Chondrocyte (in vitro differentiated cells): ENCODE results near the gene JAG2. TPM values are rescaled to one million over a fixed set of nuclear protein-coding genes. Genes with fewer than 3 reads are reported as not detected.

Experiments
- DNase-seq: peaks from one replicate; pipeline ENCODE4 v3.0.0; 2021; ENCODE audit warnings: mixed read lengths, low spot score
- H3K27ac Mint-ChIP-seq: one replicate; pipeline ENCODE4 v1.8.0; 2021; ENCODE audit warnings: mild to moderate bottlenecking, moderate library complexity, mixed read lengths; ENCODE audit not compliant: unreplicated experiment
- H3K27me3 Mint-ChIP-seq: 2 replicates; pipeline ENCODE4 v1.8.0; 2021; ENCODE audit warnings: low read depth, mixed read lengths
- H3K36me3 Mint-ChIP-seq: 2 replicates; pipeline ENCODE4 v1.8.0; 2021; ENCODE audit warnings: low read depth, mixed read lengths
- H3K4me1 Mint-ChIP-seq: 2 replicates; pipeline ENCODE4 v1.8.0; 2021; ENCODE audit warnings: low read depth, mild to moderate bottlenecking, mixed read lengths
- H3K4me3 Mint-ChIP-seq: one replicate; pipeline ENCODE4 v1.8.0; 2021; ENCODE audit warnings: mild to moderate bottlenecking, moderate library complexity, mixed read lengths; ENCODE audit not compliant: unreplicated experiment
- H3K9me3 Mint-ChIP-seq: 2 replicates; pipeline ENCODE4 v1.8.0; 2021; ENCODE audit warnings: low read depth, mixed read lengths
- total RNA-seq: library from RNA; stranded (reverse); gene quantifications from 3 replicates; pipeline ENCODE4 v1.2.1, GENCODE V29; 2021
- TF ChIP-seq, protein P1 (sequence below): fragments of 200-600 bp; sonication (generic); IDR thresholded peaks from 2 replicates; pipeline ENCODE4 v1.5.0; 2021; ENCODE audit warnings: antibody characterized with exemption, mild to moderate bottlenecking, moderate library complexity

The JAG2 gene
- total RNA-seq, 1 donor from 2014 or later = 18.2 TPM

DNA sequence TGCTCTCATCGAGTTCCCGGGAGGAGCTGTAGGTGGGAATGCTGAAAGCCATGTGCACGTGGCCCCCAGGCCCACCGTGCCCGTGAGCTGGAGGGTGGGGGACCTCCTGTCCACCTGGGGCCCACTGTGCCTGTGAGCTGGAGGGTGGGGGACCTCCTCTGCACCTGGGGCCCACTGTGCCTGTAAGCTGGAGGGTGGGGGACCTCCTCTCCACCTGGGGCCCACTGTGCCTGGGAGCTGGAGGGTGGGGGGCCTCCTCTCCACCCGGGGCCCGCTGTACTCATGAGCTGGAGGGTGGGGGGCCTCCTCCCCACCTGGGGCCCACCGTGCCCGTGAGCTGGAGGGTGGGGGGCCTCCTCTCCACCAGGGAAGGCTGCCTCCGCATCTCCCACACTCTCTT, 26.5 kb upstream of the JAG2 start:
- no peak for DNase-seq
- Mint-ChIP-seq H3K9me3 (no peaks in the 10 kb centered on the region), H3K27ac (no peak overlapping the region), H3K4me3 (no peak overlapping the region), H3K36me3 (no peaks in the 10 kb centered on the region), H3K4me1 (peaks cover 18% of the 10 kb centered on the region), H3K27me3 (peaks cover 7% of the 10 kb centered on the region)
- TF ChIP-seq, protein P1, sequence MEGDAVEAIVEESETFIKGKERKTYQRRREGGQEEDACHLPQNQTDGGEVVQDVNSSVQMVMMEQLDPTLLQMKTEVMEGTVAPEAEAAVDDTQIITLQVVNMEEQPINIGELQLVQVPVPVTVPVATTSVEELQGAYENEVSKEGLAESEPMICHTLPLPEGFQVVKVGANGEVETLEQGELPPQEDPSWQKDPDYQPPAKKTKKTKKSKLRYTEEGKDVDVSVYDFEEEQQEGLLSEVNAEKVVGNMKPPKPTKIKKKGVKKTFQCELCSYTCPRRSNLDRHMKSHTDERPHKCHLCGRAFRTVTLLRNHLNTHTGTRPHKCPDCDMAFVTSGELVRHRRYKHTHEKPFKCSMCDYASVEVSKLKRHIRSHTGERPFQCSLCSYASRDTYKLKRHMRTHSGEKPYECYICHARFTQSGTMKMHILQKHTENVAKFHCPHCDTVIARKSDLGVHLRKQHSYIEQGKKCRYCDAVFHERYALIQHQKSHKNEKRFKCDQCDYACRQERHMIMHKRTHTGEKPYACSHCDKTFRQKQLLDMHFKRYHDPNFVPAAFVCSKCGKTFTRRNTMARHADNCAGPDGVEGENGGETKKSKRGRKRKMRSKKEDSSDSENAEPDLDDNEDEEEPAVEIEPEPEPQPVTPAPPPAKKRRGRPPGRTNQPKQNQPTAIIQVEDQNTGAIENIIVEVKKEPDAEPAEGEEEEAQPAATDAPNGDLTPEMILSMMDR = no peak

DNA sequence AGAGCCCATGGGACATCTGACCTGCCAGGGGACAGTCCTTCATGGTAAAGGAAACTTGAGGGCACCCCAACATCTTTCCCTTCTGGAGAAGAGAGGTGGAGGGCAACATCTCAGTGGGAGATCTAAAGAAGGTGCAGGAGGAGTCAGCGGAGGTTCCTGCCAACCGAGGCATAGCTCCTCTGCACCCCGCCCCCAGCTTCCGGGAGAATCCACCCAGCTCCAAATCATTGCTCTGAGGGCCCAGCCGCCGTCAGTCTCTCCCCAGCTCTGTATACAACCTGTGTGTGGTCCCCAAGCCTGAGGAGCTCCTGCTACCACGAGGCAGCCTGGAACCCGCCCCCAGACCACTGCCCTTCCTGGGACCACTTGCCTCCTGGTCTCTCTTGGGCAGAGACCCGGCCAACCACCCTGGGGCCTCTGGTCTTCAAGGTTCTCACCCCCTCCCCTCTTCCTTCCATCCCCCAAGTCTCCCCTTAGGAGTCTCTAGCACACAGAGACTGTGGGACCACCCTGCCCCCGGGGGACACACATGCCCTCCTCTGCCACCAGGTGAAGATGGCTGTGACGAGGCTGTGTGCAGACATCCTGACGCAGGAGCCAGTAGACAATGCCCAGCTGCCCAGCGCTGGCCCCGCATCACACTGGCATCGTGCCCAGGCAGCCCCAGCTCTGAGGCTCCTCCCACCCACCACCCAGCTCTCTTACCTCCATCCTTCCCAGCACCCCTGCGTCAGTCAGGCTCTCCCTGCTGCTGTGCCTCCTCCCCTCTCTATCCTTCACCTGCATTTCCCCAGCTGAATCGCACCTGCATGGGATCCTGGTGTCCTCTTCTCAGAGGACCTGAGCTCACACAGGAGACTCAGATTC, 25.6 kb upstream of the JAG2 start:
- H3K9me3 Mint-ChIP-seq = no peaks in the 10 kb centered on the region

DNA sequence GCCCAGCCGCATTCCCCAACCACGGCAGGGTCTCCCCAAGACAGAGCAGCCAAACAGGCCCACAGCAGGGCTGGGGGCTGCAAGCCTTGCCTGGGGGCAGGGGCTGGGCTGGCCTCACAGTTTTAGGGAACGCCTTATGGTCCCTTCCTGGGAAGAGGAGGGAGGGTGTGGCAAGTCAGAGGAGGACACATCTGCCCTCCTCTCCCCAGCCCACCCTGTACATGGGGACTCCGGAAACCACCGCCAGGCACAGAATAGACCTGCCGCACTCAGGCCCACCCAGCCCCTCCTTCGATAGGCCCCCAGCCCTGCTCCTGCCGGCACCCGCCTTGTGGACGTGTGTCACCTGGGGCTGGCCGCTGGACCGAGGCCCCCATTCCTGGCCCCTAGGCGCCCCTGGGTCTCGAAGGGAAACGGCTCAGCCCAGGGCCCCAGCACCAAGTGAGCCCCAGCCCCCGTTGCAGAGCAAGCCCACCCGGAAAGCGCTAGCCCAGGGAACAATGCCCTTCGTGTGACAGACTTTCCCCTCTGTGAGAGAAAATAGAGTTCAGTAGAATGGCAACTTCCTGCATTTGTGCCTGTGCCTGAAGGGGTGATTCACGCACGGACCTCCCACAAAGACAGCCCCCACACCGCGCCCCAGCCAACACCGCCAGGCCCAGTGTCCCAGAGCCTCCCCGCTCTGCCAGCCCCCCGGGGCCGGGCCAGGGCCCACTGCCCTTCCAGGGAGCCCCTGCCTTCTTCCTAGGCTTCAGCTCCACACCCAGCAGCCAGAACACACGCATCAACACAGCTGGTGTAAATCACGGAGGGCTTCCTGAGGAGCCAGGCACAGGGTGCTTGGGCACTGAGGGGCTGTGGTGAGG, 24.5 kb upstream of the JAG2 start:
- H3K27me3 Mint-ChIP-seq = peaks cover 11% of the 10 kb centered on the region
- H3K4me1 Mint-ChIP-seq = peaks cover 8% of the 10 kb centered on the region
- DNase-seq = no peak
- TF ChIP-seq, protein P1 = no peak
- no peak overlapping the region for H3K27ac Mint-ChIP-seq
- H3K36me3 Mint-ChIP-seq = no peaks in the 10 kb centered on the region
- H3K9me3 Mint-ChIP-seq = peaks cover 2% of the 10 kb centered on the region
- no peak overlapping the region for H3K4me3 Mint-ChIP-seq

More for the DNA sequence above, 25.6 kb upstream of the JAG2 start:
- DNase-seq = no peak
- Mint-ChIP-seq H3K36me3 (no peaks in the 10 kb centered on the region), H3K27me3 (peaks cover 10% of the 10 kb centered on the region), H3K4me1 (peaks cover 13% of the 10 kb centered on the region), H3K4me3 (no peak overlapping the region), H3K27ac (no peak overlapping the region)
- TF ChIP-seq, protein P1 = no peak

DNA sequence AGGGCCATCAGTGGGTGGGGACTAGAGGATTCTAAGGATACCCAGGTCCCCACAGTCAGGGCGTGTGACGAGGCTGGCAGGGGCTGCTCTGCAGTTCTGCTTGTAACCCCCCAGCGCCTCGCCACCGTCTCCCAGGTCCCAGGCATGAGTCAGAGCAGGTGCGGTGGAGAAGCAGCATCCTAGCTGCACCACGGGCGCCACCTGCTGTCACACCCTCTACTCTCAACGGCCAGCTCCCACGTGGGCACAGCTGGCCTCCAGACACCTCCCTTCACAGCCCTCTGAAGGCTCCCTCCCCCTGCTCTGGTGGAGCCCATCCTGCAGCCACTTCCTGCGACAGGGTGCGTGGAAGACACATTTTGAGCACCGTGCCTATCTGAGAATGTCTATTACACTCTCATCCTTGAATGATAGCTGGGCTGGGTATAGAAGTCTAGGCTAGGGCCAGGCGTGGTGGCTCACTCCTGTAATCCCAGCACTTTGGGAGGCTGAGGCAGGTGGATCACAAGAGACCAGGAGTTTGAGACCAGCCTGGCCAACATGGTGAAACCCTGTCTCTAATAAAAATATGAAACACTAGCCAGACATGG, 19.5 kb upstream of the JAG2 start:
- no peak for DNase-seq
- Mint-ChIP-seq H3K36me3 (no peaks in the 10 kb centered on the region), H3K4me3 (no peak overlapping the region), H3K27me3 (peaks cover 6% of the 10 kb centered on the region), H3K27ac (no peak overlapping the region), H3K4me1 (no peaks in the 10 kb centered on the region), H3K9me3 (peaks cover 4% of the 10 kb centered on the region)
- TF ChIP-seq, protein P1 = no peak

DNA sequence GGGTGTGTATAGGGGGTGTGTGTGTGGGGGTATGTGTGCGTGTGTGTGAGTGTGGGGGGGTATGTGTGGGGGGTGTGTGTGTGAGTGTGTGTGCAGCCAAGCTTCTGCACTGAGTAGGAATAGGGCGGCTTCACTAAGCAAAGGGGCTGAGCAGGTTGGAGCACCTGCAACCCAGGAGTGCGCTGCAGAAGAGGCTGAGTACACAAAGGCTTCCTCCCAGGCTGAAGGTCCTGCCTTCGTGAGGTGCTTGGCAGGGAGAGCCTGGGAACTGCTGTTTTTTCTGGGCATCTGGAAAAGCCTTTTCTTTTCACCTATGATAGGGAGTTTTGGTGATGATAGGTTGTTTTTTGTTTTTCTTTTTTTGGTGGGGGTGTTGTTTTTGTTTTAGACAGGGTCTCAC, 18.5 kb upstream of the JAG2 start:
- no peak for DNase-seq
- Mint-ChIP-seq H3K27ac (no peak overlapping the region), H3K4me1 (no peaks in the 10 kb centered on the region), H3K9me3 (peaks cover 4% of the 10 kb centered on the region), H3K27me3 (peaks cover 6% of the 10 kb centered on the region), H3K36me3 (no peaks in the 10 kb centered on the region), H3K4me3 (no peak overlapping the region)
- TF ChIP-seq, protein P1 = no peak
